Sigmoid colon (tissue), 7 donors: ENCODE results near the gene LRRK2. TPM values are rescaled to one million over a fixed set of nuclear protein-coding genes. Genes with fewer than 3 reads are reported as not detected.
A peak's percentile ranks its signal among the peaks of the same experiment; 100 is the strongest.

ENCODE experiments used
- DNase-seq: peaks from one replicate; pipeline ENCODE4 v3.0.0-alpha.2; 2019
- H3K27ac ChIP-seq, 4 donors: fragments of 200-600 bp; sonication (generic); one replicate each; pipeline ENCODE4 v1.5.1; 2016 to 2019; ENCODE audit warnings: mild to moderate bottlenecking in 1 of 4
- H3K27me3 ChIP-seq, 3 donors: fragments of 200-600 bp; sonication (generic); one replicate each; pipeline ENCODE4 v1.5.1; 2019; ENCODE audit warnings: mild to moderate bottlenecking in 1 of 3
- H3K36me3 ChIP-seq, 4 donors: fragments of 200-600 bp; sonication (generic); one replicate each; pipeline ENCODE4 v1.5.1; 2016 to 2019
- H3K4me1 ChIP-seq, 4 donors: fragments of 200-600 bp; sonication (generic); one replicate each; pipeline ENCODE4 v1.5.1; 2017 to 2019
- H3K4me3 ChIP-seq, 4 donors: fragments of 200-600 bp; sonication (generic); one replicate each; pipeline ENCODE4 v1.5.1; 2017 to 2019; ENCODE audit warnings: mild to moderate bottlenecking in 2 of 4, moderate library complexity in 1 of 4
- H3K9me3 ChIP-seq, 4 donors: fragments of 200-600 bp in 3 of 4; sonication (generic) in 3 of 4; one replicate each; pipeline versions ENCODE4 v1.5.1 to v1.6.1; 2013 to 2019
- CTCF ChIP-seq, 4 experiments: fragments of 450-650 bp in 3 of 4; fragments of 200-600 bp in 1 of 4; IDR thresholded peaks; one replicate each; pipeline ENCODE4 v1.5.1; 2016 to 2019; ENCODE audit warnings: antibody characterized with exemption in 4 of 4, mild to moderate bottlenecking in 3 of 4, moderate library complexity in 2 of 4
- EP300 ChIP-seq, 4 donors: sonication (generic); formaldehyde crosslinking; IDR thresholded peaks; one replicate each; pipeline ENCODE4 v1.6.1; 2017; ENCODE audit warnings: antibody characterized with exemption in 4 of 4
- POLR2A ChIP-seq, 2 donors: fragments of 450-650 bp; IDR thresholded peaks; one replicate each; pipeline ENCODE4 v1.6.1; 2016; ENCODE audit warnings: antibody characterized with exemption in 2 of 2, mild to moderate bottlenecking in 2 of 2, moderate library complexity in 2 of 2
- POLR2AphosphoS5 ChIP-seq, 4 donors: sonication (generic); formaldehyde crosslinking; IDR thresholded peaks; one replicate each; pipeline ENCODE4 v1.6.1; 2017; ENCODE audit warnings: antibody characterized with exemption in 4 of 4
- WGBS, 2 donors: extraction: QIAGEN DNeasy Blood & Tissue Kit; methylation state at CpG; one replicate each; pipeline ENCODE4 v1.1.7; 2013; 5-methylcytosine and 5-hydroxymethylcytosine counted together
- intact Hi-C: fragments of 100-400 bp; cut with DNase I; formaldehyde crosslinking; loops from one replicate; pipeline ENCODE4 v1.15.1; 2023
- polyA plus RNA-seq, 3 donors: library from polyadenylated mRNA; stranded (reverse); fragments of 200-250 nt; gene quantifications; one replicate each; pipeline ENCODE4 v1.2.3, GENCODE V29; 2013
- total RNA-seq, 4 donors: library from RNA; depleted of rRNA; stranded (reverse); fragments of >200 nt; gene quantifications; one replicate each; pipeline ENCODE4 v1.1.0, GENCODE V29; 2016
- donor health status: healthy with polysubstance abuse.
- donor health status: Bipolar disorder and iron deficiency.
- donor health status: healthy.

The LRRK2 gene
- total and polyA plus RNA-seq, 7 donors: 0.92 to 29.9 (median 18.7) TPM

- no peak for DNase-seq
- H3K27ac ChIP-seq: peak overlapping the region; percentile 90 to 98 (median 94)
- H3K4me3 ChIP-seq: peak overlapping the region; percentile 62 to 84 (median 74)
- peaks cover 0 to 33% (median 22%) of the 10 kb centered on the region in 4 donors for H3K4me1 ChIP-seq
- no peaks in the 10 kb centered on the region for H3K36me3 ChIP-seq
- TF ChIP-seq POLR2A (IDR thresholded peaks at IDR 0.05): no peak
- no peak for TF ChIP-seq EP300 (IDR thresholded peaks at IDR 0.05)
- no peak for TF ChIP-seq POLR2AphosphoS5 (IDR thresholded peaks at IDR 0.05)
- TF ChIP-seq CTCF (IDR thresholded peaks at IDR 0.05): no peak
- intact Hi-C loops: loop anchor here (2.0 to 10.0 kb wide), 3 partner anchors 73 to 781 kb away; partner anchors contain the start of gene KIF21A
- no peaks in the 10 kb centered on the region for H3K27me3 ChIP-seq
- no peaks in the 10 kb centered on the region for H3K9me3 ChIP-seq
- 10 to 19% methylated on average over 1 of the region's 1 CpG for WGBS, 2 donors
Measured at GRCh38 chr12:40225984-40226602, 1.3 kb downstream of the LRRK2 start.

- Histone ChIP-seq H3K4me1 (peaks cover 0 to 33% (median 22%) of the 10 kb centered on the region in 4 donors), H3K27me3 (no peaks in the 10 kb centered on the region), H3K4me3 (peak overlapping the region; percentile 62 to 84 (median 74)), H3K9me3 (no peaks in the 10 kb centered on the region), H3K36me3 (peaks cover 0 to under 1% (median 0%) of the 10 kb centered on the region in 4 donors), H3K27ac (peak overlapping the region; percentile 90 to 98 (median 94))
- peak; percentile 81 for DNase-seq
- intact Hi-C loops: loop anchor here (10.0 kb wide), 2 partner anchors 462 to 782 kb away; partner anchors contain the start of gene KIF21A
- TF ChIP-seq POLR2AphosphoS5 (IDR thresholded peaks at IDR 0.05) (peak in 2 of 4 donors; percentile 49 to 59), POLR2A (IDR thresholded peaks at IDR 0.05) (no peak)
- WGBS, 2 donors: 58 to 72% methylated on average over 4 of the region's 4 CpGs
Measured at GRCh38 chr12:40226705-40227104, 1.9 kb downstream of the LRRK2 start.

GRCh38 chr12:40227447-40227846, 2.6 kb downstream of the LRRK2 start:
- DNase-seq: no peak
- intact Hi-C loops: loop anchor here (10.0 kb wide), 2 partner anchors 463 to 783 kb away; partner anchors contain the start of gene KIF21A
- Histone ChIP-seq H3K27me3 (no peaks in the 10 kb centered on the region), H3K9me3 (no peaks in the 10 kb centered on the region), H3K27ac (peak overlapping the region; percentile 90 to 98 (median 94)), H3K4me3 (peak overlapping the region in 1 of 4 donors; percentile 80), H3K4me1 (peaks cover 0 to 33% (median 22%) of the 10 kb centered on the region in 4 donors), H3K36me3 (peaks cover 0 to 7% (median 0%) of the 10 kb centered on the region in 4 donors)
- WGBS, 2 donors: 96 to 97% methylated on average over 1 of the region's 1 CpG
- TF ChIP-seq POLR2A (IDR thresholded peaks at IDR 0.05): no peak
- no peak for TF ChIP-seq CTCF (IDR thresholded peaks at IDR 0.05)
- no peak for TF ChIP-seq POLR2AphosphoS5 (IDR thresholded peaks at IDR 0.05)
- no peak for TF ChIP-seq EP300 (IDR thresholded peaks at IDR 0.05)

- Histone ChIP-seq H3K4me1 (peaks cover 0 to 33% (median 17%) of the 10 kb centered on the region in 4 donors), H3K4me3 (no peak overlapping the region), H3K27ac (no peak overlapping the region), H3K36me3 (peaks cover 0 to 19% (median 2%) of the 10 kb centered on the region in 4 donors), H3K27me3 (no peaks in the 10 kb centered on the region), H3K9me3 (no peaks in the 10 kb centered on the region)
- 91 to 92% methylated on average over 3 of the region's 3 CpGs for WGBS, 2 donors
- intact Hi-C loops: loop anchor here (10.0 kb wide), 2 partner anchors 464 to 784 kb away; partner anchors contain the start of gene KIF21A
- DNase-seq: no peak
- TF ChIP-seq EP300 (IDR thresholded peaks at IDR 0.05) (no peak), POLR2AphosphoS5 (IDR thresholded peaks at IDR 0.05) (no peak), POLR2A (IDR thresholded peaks at IDR 0.05) (no peak), CTCF (IDR thresholded peaks at IDR 0.05) (no peak)
Measured at GRCh38 chr12:40228727-40229126, 3.9 kb downstream of the LRRK2 start.
